ENCODE results near the gene POM121C. TPM values are rescaled to one million over a fixed set of nuclear protein-coding genes. Genes with fewer than 3 reads are reported as not detected.

POM121C gene
- total and polyA plus RNA-seq, 10 of the 15 experiments (the other 5 are each of a cell fraction or from before 2014, with no cell fraction given), result 6.3 to 62.8 (median 17.1) TPM

- RAD21 ChIA-PET (ENCODE audit: unreplicated experiment), result no interaction called here
- ATAC-seq (no peak), DNase-seq (ENCODE audit: low read depth, low spot score) (no peak), FAIRE-seq (no peak)
- in situ Hi-C loops (cut with MboI), result no loop called here
- SMC1A ChIA-PET (ENCODE audit: uncharacterized antibody, unreplicated experiment), result no interaction called here
- H3K9me3 ChIP-seq (replicated peaks; ENCODE audit: control insufficient read depth, insufficient read depth, low read length), result no peaks in the 10 kb centered on the region
- no peak for TF ChIP-seq RCOR1 (conservative IDR thresholded peaks at IDR 0.05; ENCODE audit: low read depth, low read length)
- TF ChIP-seq PAX8 (IDR thresholded peaks at IDR 0.05), result no peak
- TF ChIP-seq EZH2 (IDR thresholded peaks at IDR 0.05; ENCODE audit: borderline replicate concordance, control insufficient read depth, low read depth, low read length), result no peak
- no peak for TF ChIP-seq FOXM1 (IDR thresholded peaks at IDR 0.05; ENCODE audit: low read depth, low read length)
- no peak for TF ChIP-seq SIX5 (IDR thresholded peaks at IDR 0.05; ENCODE audit: low read depth, low read length, severe bottlenecking)
- no peak for TF ChIP-seq HDAC2 (IDR thresholded peaks at IDR 0.05)
- TF ChIP-seq RUNX3 (IDR thresholded peaks at IDR 0.05; ENCODE audit: low read length), result no peak
- no peak for TF ChIP-seq NFYA (IDR thresholded peaks at IDR 0.05; ENCODE audit: borderline replicate concordance, low read depth, low read length)
- TF ChIP-seq CBX3 (IDR thresholded peaks at IDR 0.05; ENCODE audit: borderline replicate concordance, low read depth), result no peak
- TF ChIP-seq SMAD5 (IDR thresholded peaks at IDR 0.05; ENCODE audit: low read depth), result no peak
- TF ChIP-seq ZBTB40 (IDR thresholded peaks at IDR 0.05; ENCODE audit: borderline replicate concordance), result no peak
- TF ChIP-seq NR2C2 (IDR thresholded peaks at IDR 0.05; ENCODE audit: borderline replicate concordance, control insufficient read depth, insufficient read length, low read depth), result no peak
- TF ChIP-seq BRCA1 (IDR thresholded peaks at IDR 0.05; ENCODE audit: low read depth, low read length), result no peak
- no TSS peak for BruUV-seq (replicated peaks)
- H3K27me3 ChIP-seq (replicated peaks in 1 of 2; ENCODE audit: control insufficient read depth in 2 of 2, insufficient read depth in 2 of 2, low read length in 1 of 2), result no peaks in the 10 kb centered on the region
- intact Hi-C loops (cut with micrococcal nuclease; ENCODE audit: unreplicated experiment), result loop anchor here (10.0 kb wide), 1 partner anchor 102 kb away; no protein-coding TSS in a partner anchor
- H3K4me3 ChIP-seq, result no peak overlapping the region
- H3K36me3 ChIP-seq (ENCODE audit: control insufficient read depth in 2 of 2, insufficient read depth in 2 of 2, low read length in 1 of 2), result no peaks in the 10 kb centered on the region
- H3K4me2 ChIP-seq (ENCODE audit: control insufficient read depth, insufficient read depth), result no peak overlapping the region
- H3K4me1 ChIP-seq (ENCODE audit: control insufficient read depth, insufficient read depth, low read length), result peaks cover 11% of the 10 kb centered on the region
- H3K79me2 ChIP-seq (ENCODE audit: control insufficient read depth, insufficient read depth, low read length), result peaks cover 3% of the 10 kb centered on the region
- POLR2A ChIA-PET, result interaction anchor here (0.5 to 0.7 kb wide), 2 partner anchors 70 to 222 kb away, joined by 4 to 9 read pairs; no protein-coding TSS in a partner anchor
- no peak overlapping the region for H2AFZ ChIP-seq (ENCODE audit: control insufficient read depth, low read depth, low read length)
- H3K9ac ChIP-seq (ENCODE audit: control insufficient read depth, insufficient read depth, low read length), result no peak overlapping the region
- H3K27ac ChIP-seq (ENCODE audit: control insufficient read depth, insufficient read depth), result no peak overlapping the region
- CTCF ChIA-PET, result no interaction called here
- 84% methylated on average over 4 of the region's 4 CpGs for WGBS (ENCODE audit: insufficient coverage, insufficient replicate concordance, low lambda C conversion rate, missing lambda C conversion rate)
- no peaks in the 10 kb centered on the region for H4K20me1 ChIP-seq (ENCODE audit: control insufficient read depth, insufficient read depth)
Observed at GRCh38 chr7:75532639-75533038, 46.5 kb upstream of the POM121C start.
